NCI-H2029 treated with DMSO at 0.1 percent for 48 hours (cell line): Measurements from ENCODE around the gene MYH8.

ENCODE experiments used
- DNase-seq: peaks from one replicate; lab custom pipeline; 2025; lab: John Stamatoyannopoulos, UW

Gene MYH8

DNA sequence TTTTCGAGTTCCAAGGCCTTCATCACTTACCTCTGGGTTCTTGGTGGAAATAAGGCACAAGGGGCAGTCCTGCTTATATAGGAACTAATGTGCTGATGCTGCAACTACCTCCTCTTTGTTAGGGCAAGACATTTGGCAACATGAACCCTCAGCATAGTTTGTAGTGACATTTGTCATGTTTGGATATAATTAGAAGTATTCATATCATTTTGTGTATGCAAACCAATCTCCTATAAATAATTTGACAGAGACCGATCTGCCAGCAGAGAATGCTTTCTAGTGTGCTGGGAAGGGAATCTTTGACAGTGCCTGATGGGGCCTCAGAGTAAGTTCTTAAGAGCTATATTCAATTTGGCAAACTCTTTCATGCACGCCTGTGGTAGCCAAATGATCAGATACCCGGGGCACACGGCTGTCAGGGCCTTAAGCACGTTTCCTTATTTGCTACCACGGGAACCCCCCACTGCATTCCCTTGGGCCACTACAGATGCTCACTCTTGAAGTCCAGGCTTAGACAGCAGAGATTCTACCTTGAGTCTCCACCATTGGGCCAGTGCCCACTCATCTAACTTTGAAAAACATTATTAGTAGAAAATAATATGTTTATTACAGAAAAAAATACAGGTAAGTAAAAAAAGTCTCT lies at the start of gene MYH8:
Gene MYH8, minus strand, starts transcription at position 51 of the 643 bp plus-strand sequence. CDS start 1,723 bp downstream, outside the sequence.
- DNase-seq = no peak

DNA sequence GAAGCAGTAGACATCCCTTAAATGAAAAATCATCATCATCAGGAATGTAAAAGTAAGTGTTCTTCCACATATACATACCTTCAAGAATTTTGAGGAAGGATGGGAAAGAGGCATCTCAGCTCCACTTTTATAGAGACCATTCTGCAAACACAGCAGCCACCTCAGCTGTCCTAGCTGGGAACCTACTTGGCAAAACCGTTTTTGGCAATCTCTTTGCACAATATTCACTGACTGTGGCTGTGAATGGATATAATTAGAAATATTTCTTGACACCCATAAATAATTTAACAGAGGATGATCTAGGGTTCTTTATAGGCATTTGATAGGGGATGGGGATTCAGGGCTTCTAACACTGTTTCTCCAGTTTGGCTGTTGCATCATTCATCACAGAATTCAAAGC lies 47.7 kb upstream of the MYH8 start, which contains the start of gene MYH4:
Gene MYH4, minus strand, starts transcription at position 101 of the 400 bp plus-strand sequence. CDS start 2,814 bp downstream, outside the sequence.
- no peak for DNase-seq

GRCh38 chr17:10463402-10463801 lies 41.7 kb upstream of the MYH8 start:
- no peak for DNase-seq

DNA sequence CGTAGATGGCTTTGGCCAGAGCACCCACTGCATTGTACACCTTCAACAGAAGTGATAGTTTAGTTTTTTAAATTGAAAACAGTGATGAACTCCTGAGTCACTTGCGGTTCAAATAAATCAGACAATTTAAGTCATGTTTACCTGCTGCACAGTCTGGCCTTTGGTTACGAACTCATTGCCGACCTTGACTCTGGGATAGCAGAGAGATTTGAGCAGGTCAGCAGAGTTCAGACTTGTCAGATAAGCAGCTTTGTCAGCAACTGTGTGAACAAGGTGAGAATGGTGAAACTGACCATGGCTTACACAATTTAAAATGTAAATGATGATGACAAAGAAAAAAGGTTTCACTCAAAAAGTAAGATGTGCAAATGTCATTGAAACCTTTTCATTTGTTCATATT lies 38.3 kb upstream of the MYH8 start:
- no peak for DNase-seq

- DNase-seq = no peak
These were observed 37.0 kb upstream of the MYH8 start for GRCh38 chr17:10458701-10459100.

GRCh38 chr17:10457952-10458351 lies 36.2 kb upstream of the MYH8 start:
- DNase-seq = no peak

- DNase-seq = no peak
These were observed 25.5 kb upstream of the MYH8 start for GRCh38 chr17:10447026-10447931.

DNA sequence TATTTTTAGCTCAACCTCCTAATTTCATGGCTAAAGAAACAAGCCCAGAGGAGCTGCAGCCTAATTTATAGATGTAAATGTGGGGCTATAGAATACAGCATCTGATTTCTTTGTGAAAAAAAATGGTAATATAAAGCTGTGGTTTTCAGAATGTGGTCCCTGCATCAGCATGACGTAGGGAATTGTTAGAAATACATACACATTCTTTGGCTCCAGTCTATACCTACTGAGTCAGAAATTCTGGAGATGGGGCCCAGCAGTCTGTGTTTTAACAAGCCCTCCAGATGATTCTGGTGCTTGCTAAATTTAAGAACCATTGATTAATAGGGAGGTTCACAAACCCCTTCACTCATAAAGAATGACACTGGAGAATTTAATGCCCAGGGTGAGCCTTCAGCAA lies 18.1 kb upstream of the MYH8 start:
- no peak for DNase-seq

DNA sequence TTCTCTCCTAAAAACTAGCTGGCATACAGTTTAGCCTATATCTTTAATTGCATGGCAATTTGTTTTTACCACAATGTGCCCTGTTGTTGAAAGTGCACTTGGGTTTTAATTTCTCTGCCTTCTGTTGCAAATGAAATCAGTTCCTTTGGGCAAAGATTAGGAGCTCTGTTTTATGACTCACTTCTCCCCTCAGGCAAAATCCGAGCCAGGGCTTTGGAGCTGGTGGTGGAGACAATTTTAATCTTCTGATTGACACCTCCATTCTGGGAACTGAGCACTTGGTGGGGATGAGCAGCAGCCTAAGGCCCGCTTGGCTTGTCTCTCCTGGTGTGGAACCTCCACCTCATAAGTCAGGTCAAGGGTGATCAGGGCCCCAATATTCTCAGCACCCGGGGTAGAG lies 13.3 kb upstream of the MYH8 start:
- no peak for DNase-seq

DNA sequence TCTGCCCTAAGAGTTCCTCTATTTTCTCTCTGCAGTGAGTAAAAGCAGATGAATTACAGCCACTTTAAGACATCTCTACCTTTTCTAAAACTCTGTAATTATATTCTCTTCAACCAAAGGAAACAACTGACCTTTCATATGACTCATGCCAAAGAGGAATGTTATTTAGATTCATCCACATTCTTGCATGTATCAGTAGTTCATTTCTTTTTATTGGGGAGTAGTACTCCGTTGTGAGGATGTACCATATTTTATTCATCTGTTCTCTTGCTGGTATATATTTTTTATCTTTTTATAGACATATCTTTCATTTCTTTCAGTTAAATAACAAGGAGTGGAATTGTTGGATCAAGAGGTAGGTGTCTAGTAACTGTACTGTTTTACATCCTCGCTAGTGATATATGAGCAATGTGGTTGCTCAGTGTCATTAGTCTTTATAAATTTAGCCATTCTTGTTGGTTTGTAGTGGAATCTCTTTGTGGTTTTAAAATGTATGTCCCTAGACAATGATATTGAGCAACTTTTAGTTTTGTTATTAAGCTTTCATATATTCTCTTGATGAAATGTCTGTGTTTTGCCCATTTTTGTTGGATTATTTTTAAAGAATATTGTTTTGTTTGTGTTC lies 7.8 kb upstream of the MYH8 start:
- no peak for DNase-seq

DNA sequence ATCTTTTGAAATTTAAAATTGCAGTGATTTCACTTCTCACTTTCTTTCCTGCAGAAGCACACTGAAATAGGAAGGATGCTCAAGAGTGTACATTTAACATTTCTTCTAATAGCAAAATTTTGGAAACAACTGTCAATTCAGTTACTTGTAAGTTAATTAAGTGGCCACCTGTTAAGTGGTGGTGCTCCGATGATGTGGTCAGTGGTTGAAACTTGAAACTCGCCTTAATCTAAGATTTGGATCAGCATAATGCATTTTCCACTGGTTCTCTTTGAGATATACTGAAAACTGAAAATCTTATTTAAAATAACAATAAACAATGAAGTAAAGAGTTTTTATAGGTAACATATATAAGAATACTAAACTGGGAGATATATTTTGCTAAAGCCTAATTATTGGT lies 7.0 kb upstream of the MYH8 start:
- DNase-seq = no peak

DNA sequence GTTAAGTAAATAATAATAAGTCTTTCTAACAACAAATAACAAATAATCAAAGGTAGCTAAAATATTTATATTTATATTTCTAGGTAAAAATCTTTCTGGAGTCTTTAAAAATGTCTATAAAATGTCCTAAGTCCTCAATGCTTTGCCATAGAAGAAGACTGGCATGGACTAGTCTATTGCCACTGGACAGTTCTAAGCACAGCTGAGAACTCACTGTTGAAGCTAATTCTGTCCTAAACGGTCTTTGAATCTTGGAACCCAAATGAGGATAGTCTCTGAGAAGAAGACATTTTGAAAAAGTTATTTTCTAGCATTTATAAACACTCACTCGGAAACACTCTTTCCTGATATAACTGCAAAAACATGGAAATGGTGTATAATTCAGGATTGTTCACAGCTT lies 539 bp downstream of the MYH8 start:
- no peak for DNase-seq

DNA sequence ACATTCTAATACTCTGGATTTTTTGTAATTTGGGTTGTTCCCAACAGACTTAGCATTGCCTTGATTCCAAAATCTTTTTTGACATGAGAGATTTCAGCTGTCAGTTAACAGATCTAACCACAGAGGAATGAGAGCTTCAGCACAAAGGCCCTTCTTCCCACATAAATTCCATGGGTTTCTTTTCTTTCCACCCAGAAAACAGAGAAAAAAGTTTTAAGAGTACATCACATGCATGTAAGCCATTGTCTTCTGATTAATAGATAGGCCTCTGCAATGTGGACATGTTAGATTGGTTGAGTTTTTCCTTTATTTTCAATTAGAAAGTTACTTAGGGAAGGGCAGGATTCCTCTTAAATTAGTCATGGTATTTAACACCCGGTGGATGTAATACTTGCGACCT lies 939 bp downstream of the MYH8 start:
- no peak for DNase-seq

GRCh38 chr17:10417431-10417830 lies 4.3 kb downstream of the MYH8 start:
- no peak for DNase-seq

- DNase-seq = no peak
These were observed 6.6 kb downstream of the MYH8 start for GRCh38 chr17:10415161-10415560.

DNA sequence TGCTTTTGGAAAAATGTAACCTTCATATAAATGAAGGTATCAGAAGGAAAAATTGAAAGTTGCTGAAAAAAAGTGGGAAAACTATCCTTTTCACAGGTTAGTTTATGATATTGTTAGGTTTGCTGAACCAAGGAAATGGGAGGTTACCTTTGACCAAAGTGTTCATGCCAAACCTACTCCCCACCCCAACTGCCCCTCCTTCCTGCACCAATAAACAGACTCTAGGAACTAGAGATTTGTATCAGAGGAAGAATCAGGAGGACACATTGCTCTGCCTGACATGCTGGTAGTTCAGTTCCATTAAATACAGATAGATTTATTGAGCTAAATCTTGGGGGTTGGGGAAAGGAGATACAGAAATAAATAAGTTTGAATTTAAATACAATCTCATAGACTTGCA lies 18.2 kb downstream of the MYH8 start:
- no peak for DNase-seq

GRCh38 chr17:10398352-10398751 lies 23.4 kb downstream of the MYH8 start:
- DNase-seq = no peak

- no peak for DNase-seq
These were observed 25.1 kb downstream of the MYH8 start for GRCh38 chr17:10396524-10397163.

- no peak for DNase-seq
These were observed 27.4 kb downstream of the MYH8 start for GRCh38 chr17:10394201-10394887.

GRCh38 chr17:10392880-10393279 lies 28.9 kb downstream of the MYH8 start:
- no peak for DNase-seq

DNA sequence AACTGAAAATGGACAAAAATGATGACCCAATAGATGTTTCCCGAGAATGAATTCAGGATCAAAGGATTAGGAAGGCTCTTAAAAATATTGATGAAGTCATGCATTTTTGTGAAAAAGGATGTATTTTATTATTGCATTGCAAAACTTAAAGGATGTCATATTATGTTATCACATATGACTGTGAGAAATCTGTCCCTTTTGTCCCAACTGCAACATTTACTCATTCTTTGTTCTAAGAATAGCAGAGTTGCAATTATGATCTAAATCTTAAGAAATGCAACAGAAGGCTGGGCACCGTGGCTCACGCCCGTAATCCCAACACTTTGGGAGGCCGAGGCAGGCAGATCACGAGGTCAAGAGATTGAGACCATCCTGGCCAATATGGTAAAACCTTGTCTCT lies 35.9 kb downstream of the MYH8 start:
- DNase-seq = no peak

GRCh38 chr17:10384175-10384574 lies 37.6 kb downstream of the MYH8 start:
- no peak for DNase-seq
